ENCODE data around the gene KANSL3.

KANSL3 gene

DNA sequence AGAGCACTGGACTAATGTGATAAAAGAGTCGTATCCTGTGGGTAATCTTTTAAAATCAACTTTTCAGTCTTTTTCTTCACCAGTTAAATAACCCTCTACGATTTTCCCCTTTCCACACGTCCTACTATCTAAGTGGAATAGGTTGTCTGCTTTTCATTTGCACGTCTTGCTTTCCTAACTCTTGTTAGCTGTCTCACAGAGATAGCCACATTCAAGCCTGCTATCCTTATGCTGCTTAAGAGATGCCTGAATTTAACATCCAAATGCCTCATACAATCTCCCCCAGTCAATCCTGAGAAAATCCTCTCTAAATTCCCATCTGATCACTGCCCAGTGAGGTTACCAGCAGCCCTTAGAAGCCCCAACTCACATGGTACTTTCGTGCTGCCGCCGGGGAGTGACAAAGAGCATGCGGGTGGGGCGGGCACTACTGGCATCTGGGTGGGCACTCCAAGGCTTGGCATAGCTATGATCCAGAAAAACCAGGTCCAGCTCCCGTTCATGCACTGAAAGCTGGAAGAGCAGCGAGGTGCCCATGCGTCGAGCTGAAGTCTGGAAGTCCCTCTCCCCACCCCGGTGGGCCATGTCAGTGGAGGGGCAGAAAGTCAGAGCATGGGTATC, 1.5 kb downstream of the KANSL3 start:
- no peak overlapping the region for H3K27ac ChIP-seq
- TF ChIP-seq, protein P1, sequence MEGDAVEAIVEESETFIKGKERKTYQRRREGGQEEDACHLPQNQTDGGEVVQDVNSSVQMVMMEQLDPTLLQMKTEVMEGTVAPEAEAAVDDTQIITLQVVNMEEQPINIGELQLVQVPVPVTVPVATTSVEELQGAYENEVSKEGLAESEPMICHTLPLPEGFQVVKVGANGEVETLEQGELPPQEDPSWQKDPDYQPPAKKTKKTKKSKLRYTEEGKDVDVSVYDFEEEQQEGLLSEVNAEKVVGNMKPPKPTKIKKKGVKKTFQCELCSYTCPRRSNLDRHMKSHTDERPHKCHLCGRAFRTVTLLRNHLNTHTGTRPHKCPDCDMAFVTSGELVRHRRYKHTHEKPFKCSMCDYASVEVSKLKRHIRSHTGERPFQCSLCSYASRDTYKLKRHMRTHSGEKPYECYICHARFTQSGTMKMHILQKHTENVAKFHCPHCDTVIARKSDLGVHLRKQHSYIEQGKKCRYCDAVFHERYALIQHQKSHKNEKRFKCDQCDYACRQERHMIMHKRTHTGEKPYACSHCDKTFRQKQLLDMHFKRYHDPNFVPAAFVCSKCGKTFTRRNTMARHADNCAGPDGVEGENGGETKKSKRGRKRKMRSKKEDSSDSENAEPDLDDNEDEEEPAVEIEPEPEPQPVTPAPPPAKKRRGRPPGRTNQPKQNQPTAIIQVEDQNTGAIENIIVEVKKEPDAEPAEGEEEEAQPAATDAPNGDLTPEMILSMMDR (IDR thresholded peaks at IDR 0.05) = no peak
- no peak for TF ChIP-seq ZFX (IDR thresholded peaks at IDR 0.05; ENCODE audit: borderline replicate concordance)

DNA sequence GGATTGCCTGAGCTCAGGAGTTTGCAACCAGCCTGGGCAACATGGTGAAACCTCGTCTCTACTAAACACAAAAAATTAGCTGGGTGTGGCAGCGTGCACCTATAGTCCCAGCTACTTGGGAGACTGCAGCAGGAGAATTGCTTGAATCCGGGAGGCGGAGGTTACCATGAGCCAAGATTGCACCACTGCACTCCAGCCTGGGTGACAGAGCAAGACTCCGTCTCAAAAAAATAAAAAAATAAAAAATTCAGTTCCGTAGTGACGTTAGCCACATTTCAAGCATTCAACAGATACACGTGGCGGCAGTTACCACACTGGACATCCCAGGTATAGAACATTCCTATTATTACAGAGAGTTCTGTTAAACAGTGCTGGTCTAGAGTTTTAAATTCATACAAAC, 4.5 kb downstream of the KANSL3 start:
- TF ChIP-seq, protein P1 (IDR thresholded peaks at IDR 0.05) = no peak
- TF ChIP-seq ZFX (IDR thresholded peaks at IDR 0.05; ENCODE audit: borderline replicate concordance) = no peak
- H3K27ac ChIP-seq = no peak overlapping the region

DNA sequence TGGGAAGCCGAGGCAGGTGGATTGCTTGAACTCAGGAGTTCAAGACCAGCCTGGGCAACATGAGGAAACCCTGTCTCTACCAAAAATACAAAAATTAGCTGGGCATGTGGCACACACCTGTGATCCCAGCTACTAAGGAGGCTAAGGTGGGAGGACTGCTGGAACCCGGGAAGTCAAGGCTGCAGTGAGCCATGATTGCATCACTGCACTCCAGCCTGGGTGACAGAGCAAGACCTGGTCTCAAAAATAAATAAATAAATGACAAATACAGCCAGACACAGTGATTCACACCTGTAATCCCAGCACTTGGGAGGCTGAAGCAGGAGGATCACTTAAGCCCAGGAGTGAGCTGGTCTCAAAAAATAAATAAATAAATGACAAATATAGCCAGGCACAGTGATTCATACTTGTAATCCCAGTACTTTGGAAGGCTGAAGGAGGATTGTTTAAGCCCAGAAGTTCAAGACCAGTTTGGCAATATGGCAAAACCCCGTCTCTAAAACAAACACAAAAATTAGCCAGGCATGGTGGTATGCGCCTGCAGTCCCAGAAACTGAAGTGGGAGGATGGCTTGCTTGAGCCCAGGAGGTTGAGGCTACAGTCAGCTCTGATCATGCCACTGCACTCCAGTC, 6.2 kb downstream of the KANSL3 start:
- H3K27ac ChIP-seq = no peak overlapping the region
- TF ChIP-seq, protein P1 (IDR thresholded peaks at IDR 0.05) = no peak

DNA sequence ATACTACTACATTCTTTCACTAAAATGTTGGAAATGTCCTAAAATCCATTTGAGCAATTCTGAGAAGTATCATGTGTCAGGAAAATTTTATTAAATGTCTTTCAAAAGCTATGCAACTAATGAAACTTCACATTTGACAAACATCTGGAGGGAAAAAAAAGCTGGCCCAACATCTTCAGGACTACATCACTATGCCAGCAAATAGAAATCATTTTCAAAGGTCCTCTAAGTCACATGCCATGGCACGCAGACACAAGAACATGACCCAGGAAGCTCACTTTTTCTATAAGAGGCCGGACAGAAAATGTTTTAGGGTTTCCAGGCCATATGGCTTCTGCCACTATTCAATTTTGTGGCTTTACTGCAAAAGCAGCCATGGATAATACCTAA, 11.6 kb downstream of the KANSL3 start:
- TF ChIP-seq, protein P1 (IDR thresholded peaks at IDR 0.05) = no peak
- TF ChIP-seq ZFX (IDR thresholded peaks at IDR 0.05; ENCODE audit: borderline replicate concordance) = no peak
- H3K27ac ChIP-seq = no peak overlapping the region

DNA sequence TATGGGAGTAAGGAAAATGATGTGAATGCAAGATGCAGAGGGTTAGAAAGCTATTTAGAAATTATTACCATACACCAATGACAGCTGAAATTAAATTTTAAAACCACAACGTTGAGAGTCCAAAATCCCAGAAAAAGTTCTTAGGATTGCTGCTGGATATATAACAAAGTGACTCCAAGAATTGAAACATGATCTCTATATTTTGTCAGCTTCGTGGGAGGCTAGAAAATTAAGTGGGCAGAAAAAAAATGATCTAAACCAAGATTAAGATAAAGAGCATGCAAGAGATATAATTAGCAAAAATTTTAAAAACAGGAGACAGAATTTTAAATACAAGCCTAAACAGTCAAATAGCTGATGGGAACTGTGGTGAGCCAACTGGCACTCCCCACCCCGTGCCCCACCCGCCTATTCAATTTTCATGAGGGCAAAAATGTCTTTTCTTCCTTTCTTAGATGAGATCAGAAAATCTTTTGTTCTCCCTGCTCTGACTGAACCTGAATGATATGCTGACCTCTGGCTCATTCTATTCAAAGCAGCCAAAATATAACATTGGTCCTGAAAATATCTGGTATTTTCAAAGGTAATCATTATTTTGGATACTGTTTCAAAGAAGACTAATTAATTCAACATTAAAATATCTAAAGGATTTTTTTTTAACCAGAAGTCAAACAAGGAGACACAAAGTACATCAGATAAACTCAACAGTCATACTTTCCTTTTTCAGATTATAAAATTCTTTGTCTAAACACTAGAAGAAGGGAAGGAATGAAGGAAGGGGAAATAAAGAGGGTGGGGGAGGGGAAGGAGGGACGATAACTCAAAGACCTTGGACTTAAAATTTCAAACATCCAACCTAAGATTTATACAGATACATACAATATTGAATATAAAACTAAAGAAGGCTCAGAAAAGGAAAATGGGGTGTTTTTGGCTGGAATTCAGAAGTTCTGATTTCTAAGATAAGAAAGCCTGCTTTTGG, 12.2 kb downstream of the KANSL3 start:
- no peak overlapping the region for H3K27ac ChIP-seq
- no peak for TF ChIP-seq ZFX (IDR thresholded peaks at IDR 0.05; ENCODE audit: borderline replicate concordance)
- TF ChIP-seq, protein P1 (IDR thresholded peaks at IDR 0.05) = no peak

DNA sequence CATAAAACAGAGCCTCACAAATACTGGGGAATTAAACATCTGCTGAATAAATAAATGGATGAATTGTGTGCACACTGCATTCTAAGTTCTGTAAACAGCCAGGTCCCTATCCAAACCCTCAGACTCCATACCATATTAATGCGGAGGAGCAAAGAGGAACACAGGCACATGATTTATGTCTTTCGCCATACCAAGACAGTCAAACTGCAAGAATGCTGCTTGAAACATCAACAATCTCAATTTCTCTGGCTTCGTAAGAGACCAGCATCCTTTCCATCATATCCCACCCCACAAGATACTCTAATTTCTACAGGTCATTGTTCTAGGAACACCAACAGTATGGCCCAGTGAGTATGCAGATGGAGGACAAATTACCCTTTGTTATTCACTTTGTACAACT, 15.0 kb downstream of the KANSL3 start:
- H3K27ac ChIP-seq = no peak overlapping the region
- no peak for TF ChIP-seq ZFX (IDR thresholded peaks at IDR 0.05; ENCODE audit: borderline replicate concordance)
- TF ChIP-seq, protein P1 (IDR thresholded peaks at IDR 0.05) = no peak
